Stomach (tissue), 4 donors: ENCODE results near the gene VAMP8.

Experiments used
- EP300 ChIP-seq: sonication (generic); formaldehyde crosslinking; IDR thresholded peaks from one replicate; pipeline ENCODE4 v1.6.1; 2017; ENCODE audit warnings: antibody characterized with exemption
- TF ChIP-seq, protein P1 (sequence below), 7 experiments: fragments of 450-650 bp in 4 of 7; fragments of 200-600 bp in 3 of 7; sonication (generic) in 3 of 7; IDR thresholded peaks; one replicate each; pipeline ENCODE4 v1.5.1; 2016 to 2019; ENCODE audit warnings: antibody characterized with exemption in 7 of 7, control low read depth in 2 of 7, mild to moderate bottlenecking in 1 of 7

DNA sequence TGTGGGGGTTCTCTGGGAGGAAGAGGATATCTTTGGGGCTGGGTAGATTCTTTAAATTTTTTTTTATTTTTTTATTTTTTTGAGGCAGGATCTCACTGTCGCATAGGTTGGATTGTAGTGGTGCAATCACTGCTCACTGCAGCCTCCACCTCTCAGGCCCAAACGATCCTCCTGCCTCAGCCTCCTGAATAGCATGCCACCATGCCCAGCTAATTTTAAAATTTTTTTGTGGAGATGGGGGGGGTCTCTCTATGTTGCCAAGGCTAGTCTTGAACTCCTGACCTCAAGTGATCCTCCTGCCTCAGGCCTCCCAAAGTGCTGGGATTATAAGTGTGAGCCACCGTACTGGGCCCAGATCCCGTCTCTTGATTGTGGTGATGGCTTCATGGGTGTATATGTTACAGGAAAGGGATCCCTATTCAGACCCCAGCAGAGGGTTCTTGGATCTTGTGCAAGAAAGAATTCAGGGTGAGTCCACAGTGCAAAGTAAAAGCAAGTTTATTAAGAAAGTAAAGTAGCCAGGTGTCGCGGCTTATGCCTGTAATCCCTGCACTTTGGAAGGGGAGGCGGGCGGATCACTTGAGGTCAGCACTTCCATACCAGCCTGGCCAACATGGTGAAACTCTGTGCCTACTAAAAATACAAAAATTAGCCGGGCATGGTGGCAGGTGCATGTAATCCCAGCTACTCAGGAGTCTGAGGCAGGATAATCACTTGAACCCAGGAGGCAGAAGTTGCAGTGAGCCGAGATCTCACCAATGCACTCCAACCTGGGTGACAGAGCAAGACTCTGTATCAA is 36.5 kb downstream of the VAMP8 start:
- no peak for TF ChIP-seq EP300
- TF ChIP-seq, protein P1, sequence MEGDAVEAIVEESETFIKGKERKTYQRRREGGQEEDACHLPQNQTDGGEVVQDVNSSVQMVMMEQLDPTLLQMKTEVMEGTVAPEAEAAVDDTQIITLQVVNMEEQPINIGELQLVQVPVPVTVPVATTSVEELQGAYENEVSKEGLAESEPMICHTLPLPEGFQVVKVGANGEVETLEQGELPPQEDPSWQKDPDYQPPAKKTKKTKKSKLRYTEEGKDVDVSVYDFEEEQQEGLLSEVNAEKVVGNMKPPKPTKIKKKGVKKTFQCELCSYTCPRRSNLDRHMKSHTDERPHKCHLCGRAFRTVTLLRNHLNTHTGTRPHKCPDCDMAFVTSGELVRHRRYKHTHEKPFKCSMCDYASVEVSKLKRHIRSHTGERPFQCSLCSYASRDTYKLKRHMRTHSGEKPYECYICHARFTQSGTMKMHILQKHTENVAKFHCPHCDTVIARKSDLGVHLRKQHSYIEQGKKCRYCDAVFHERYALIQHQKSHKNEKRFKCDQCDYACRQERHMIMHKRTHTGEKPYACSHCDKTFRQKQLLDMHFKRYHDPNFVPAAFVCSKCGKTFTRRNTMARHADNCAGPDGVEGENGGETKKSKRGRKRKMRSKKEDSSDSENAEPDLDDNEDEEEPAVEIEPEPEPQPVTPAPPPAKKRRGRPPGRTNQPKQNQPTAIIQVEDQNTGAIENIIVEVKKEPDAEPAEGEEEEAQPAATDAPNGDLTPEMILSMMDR (IDR thresholded peaks at IDR 0.05), result no peak
